ENCODE results near the gene CHST13. TPM values are rescaled to one million over a fixed set of nuclear protein-coding genes. Genes with fewer than 3 reads are reported as not detected.

The CHST13 gene
- total and polyA plus RNA-seq, 2 donors (not counting 3 experiments of a cell fraction or from before 2014, with no cell fraction given) = 0.04 TPM; not detected in 1

GRCh38 chr3:126493739-126494138 is 30.2 kb upstream of the CHST13 start:
- no peak for FAIRE-seq
- CTCF ChIA-PET = no interaction called here
- POLR2A ChIA-PET = no interaction called here

More at GRCh38 chr3:126493739-126494138, 30.2 kb upstream of the CHST13 start:
- Histone ChIP-seq H3K9ac (replicated peaks; ENCODE audit: extremely low read depth, insufficient read depth, low read length) (no peak overlapping the region), H3K4me1 (ENCODE audit: control insufficient read depth, extremely low read depth, insufficient read depth, low read length) (no peaks in the 10 kb centered on the region), H3K4me3 (replicated peaks in 1 of 3; ENCODE audit: insufficient read depth in 1 of 3, low read depth in 1 of 3, low read length in 3 of 3) (no peak overlapping the region), H3K36me3 (ENCODE audit: control insufficient read depth in 2 of 2, extremely low read depth in 1 of 2, insufficient read depth in 2 of 2, low read length in 2 of 2) (no peaks in the 10 kb centered on the region), H3K9me3 (replicated peaks; ENCODE audit: control insufficient read depth, insufficient read depth, low read length) (no peaks in the 10 kb centered on the region), H3K27ac (ENCODE audit: insufficient read depth, low read depth, low read length) (no peak overlapping the region), H3K4me2 (ENCODE audit: insufficient read depth, low read length) (no peak overlapping the region), H2AFZ (ENCODE audit: low read depth, low read length) (no peak overlapping the region), H3K79me2 (ENCODE audit: control insufficient read depth, insufficient read depth, low read length) (no peaks in the 10 kb centered on the region), H3K27me3 (ENCODE audit: control insufficient read depth in 2 of 2, insufficient read depth in 2 of 2, low read length in 2 of 2) (peaks cover 0 to 1% of the 10 kb centered on the region in 2 experiments), H4K20me1 (replicated peaks; ENCODE audit: control insufficient read depth, extremely low read depth, insufficient read depth, low read length) (no peaks in the 10 kb centered on the region), H3K9me1 (replicated peaks; ENCODE audit: control insufficient read depth, extremely low read depth, insufficient read depth, low read length) (no peaks in the 10 kb centered on the region)
- TF ChIP-seq JUN (IDR thresholded peaks at IDR 0.05; ENCODE audit: borderline replicate concordance, insufficient read depth, insufficient read length, low read depth) (no peak), CTCF (IDR thresholded peaks at IDR 0.05; ENCODE audit: extremely low read depth in 1 of 2, insufficient read depth in 1 of 2, low read depth in 1 of 2, low read length in 2 of 2) (no peak), FOS (IDR thresholded peaks at IDR 0.05; ENCODE audit: borderline replicate concordance, insufficient read depth, low read length) (no peak), POLR2AphosphoS5 (IDR thresholded peaks at IDR 0.05; ENCODE audit: insufficient read depth, low read depth, low read length) (no peak), MYC (IDR thresholded peaks at IDR 0.05; ENCODE audit: low read depth, low read length) (no peak), POLR2A (IDR thresholded peaks at IDR 0.05; ENCODE audit: low read depth, low read length) (no peak), GATA2 (IDR thresholded peaks at IDR 0.05; ENCODE audit: insufficient read depth, insufficient read length, low read depth, low read length) (no peak), EZH2 (IDR thresholded peaks at IDR 0.05; ENCODE audit: borderline replicate concordance, low read depth, low read length, severe bottlenecking) (no peak)
- TF ChIP-seq, protein P1, sequence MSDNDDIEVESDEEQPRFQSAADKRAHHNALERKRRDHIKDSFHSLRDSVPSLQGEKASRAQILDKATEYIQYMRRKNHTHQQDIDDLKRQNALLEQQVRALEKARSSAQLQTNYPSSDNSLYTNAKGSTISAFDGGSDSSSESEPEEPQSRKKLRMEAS (IDR thresholded peaks at IDR 0.05; ENCODE audit: insufficient read depth, insufficient read length) = no peak
- intact Hi-C loops (cut with micrococcal nuclease) (no loop called here), dilution Hi-C loops (cut with MboI; ENCODE audit: extremely low pct_ligation_motif_present, low sequenced_read_pairs) (no loop called here)
- no TSS peak for BruUV-seq (replicated peaks)
- no peak for DNase-seq (ENCODE audit: low read depth, low spot score)

Measured in endothelial cell of umbilical vein (primary cell).